HG03025 (cell line): ENCODE measurements around the gene FIZ1.
"Not testable (repeated sequence)": the region's sequence is repeated elsewhere in the genome, so short reads cannot be mapped to it uniquely, and the experiment has no call there.

Source experiments
- ATAC-seq: cut with Tn5 transposase; IDR thresholded peaks from one replicate; pipeline ENCODE4 v1.9.1; 2021; ENCODE audit warnings: mild to moderate bottlenecking, moderate library complexity; ENCODE audit not compliant: unreplicated experiment, low FRiP score

The FIZ1 gene

GRCh38 chr19:55598034-55598433, 1.3 kb downstream of the FIZ1 start:
- ATAC-seq: no peak

GRCh38 chr19:55597501-55597921, 1.8 kb downstream of the FIZ1 start:
- no peak for ATAC-seq

GRCh38 chr19:55596304-55596703, 3.0 kb downstream of the FIZ1 start:
- no peak for ATAC-seq

- no peak for ATAC-seq
Observed at GRCh38 chr19:55594996-55595545, 4.2 kb downstream of the FIZ1 start.

GRCh38 chr19:55593096-55593772, 6.1 kb downstream of the FIZ1 start:
- no peak for ATAC-seq

- no peak for ATAC-seq
Observed at GRCh38 chr19:55592391-55593090, 6.8 kb downstream of the FIZ1 start.

GRCh38 chr19:55591555-55591954, 7.8 kb downstream of the FIZ1 start:
- no peak for ATAC-seq

GRCh38 chr19:55590617-55591016, 8.7 kb downstream of the FIZ1 start:
- ATAC-seq: no peak

GRCh38 chr19:55590109-55590508, 9.2 kb downstream of the FIZ1 start:
- no peak for ATAC-seq

- ATAC-seq: no peak
Observed at GRCh38 chr19:55588738-55589137, 10.6 kb downstream of the FIZ1 start.

- ATAC-seq: no peak
Observed at GRCh38 chr19:55586976-55587668, 12.2 kb downstream of the FIZ1 start.

- ATAC-seq: no peak
Observed at GRCh38 chr19:55585658-55586339, 13.5 kb downstream of the FIZ1 start.

- no peak for ATAC-seq
Observed at GRCh38 chr19:55584871-55585270, 14.4 kb downstream of the FIZ1 start.

GRCh38 chr19:55583897-55584296, 15.4 kb downstream of the FIZ1 start:
- ATAC-seq: not testable (repeated sequence)

- ATAC-seq: not testable (repeated sequence)
Observed at GRCh38 chr19:55582284-55582683, 17.0 kb downstream of the FIZ1 start.

- no peak for ATAC-seq
Observed at GRCh38 chr19:55581823-55582223, 17.5 kb downstream of the FIZ1 start.

- no peak for ATAC-seq
Observed at GRCh38 chr19:55581145-55581822, 18.0 kb downstream of the FIZ1 start.

GRCh38 chr19:55580628-55581144, 18.6 kb downstream of the FIZ1 start, which contains the start of gene ZNF579:
ZNF579 (minus strand) TSS chr19:55580848; CDS start chr19:55579639, 1,209 bp downstream.
- ATAC-seq: no peak

- no peak for ATAC-seq
Observed at GRCh38 chr19:55579766-55580621, 19.3 kb downstream of the FIZ1 start.
